PC-3 (cell line): Measurements from ENCODE around the gene LILRA2. TPM values are rescaled to one million over a fixed set of nuclear protein-coding genes. Genes with fewer than 3 reads are reported as not detected.
"Not testable (repeated sequence)": the region's sequence is repeated elsewhere in the genome, so short reads cannot be mapped to it uniquely, and the experiment has no call there.

Experiments used
- ATAC-seq: fragments of 200-7000 bp; cut with Tn5 transposase; 2 replicates; pipeline ENCODE4 v1.9.1; 2020; ENCODE audit warnings: mild to moderate bottlenecking, moderate library complexity
- BruUV-seq: library from RNA; stranded (reverse); fragments of 400-500 nt; replicated peaks from 2 replicates; lab custom pipeline; 2021; lab: Mats Ljungman, UMichigan
- CTCF ChIA-PET: fragments of 300-600 bp; sonication (Branson Sonifier 250); formaldehyde crosslinking; loops from one replicate; lab custom pipeline; 2022; ENCODE audit warnings: antibody characterized with exemption; lab: Charles Lee
- POLR2A ChIA-PET: fragments of 300-600 bp; sonication (Branson Sonifier 250); formaldehyde crosslinking; loops from one replicate; lab custom pipeline; 2022; ENCODE audit warnings: antibody characterized with exemption; ENCODE audit not compliant: unreplicated experiment; lab: Charles Lee
- DNase-seq: peaks from one replicate; pipeline ENCODE4 v3.0.0-alpha.2; 2015
- H2AFZ ChIP-seq: fragments of 300-600 bp; sonication (generic); 2 replicates; pipeline ENCODE4 v1.6.0; 2016; ENCODE audit warnings: antibody characterized with exemption, low read length
- H3F3A ChIP-seq: fragments of 300-600 bp; sonication (generic); one replicate; pipeline ENCODE4 v1.6.0; 2017; ENCODE audit warnings: antibody characterized with exemption, low read length, control low read depth, mild to moderate bottlenecking; ENCODE audit not compliant: unreplicated experiment
- H3K27ac ChIP-seq: fragments of 300-600 bp; sonication (generic); 2 replicates; pipeline ENCODE4 v1.5.1; 2016; ENCODE audit warnings: mild to moderate bottlenecking, low read length
- H3K27me3 ChIP-seq: fragments of 300-600 bp; sonication (generic); 2 replicates; pipeline ENCODE4 v1.6.1; 2016; ENCODE audit warnings: low read length, mixed read lengths
- H3K36me3 ChIP-seq: fragments of 300-600 bp; sonication (generic); 2 replicates; pipeline ENCODE4 v1.6.1; 2016; ENCODE audit warnings: low read depth, mixed run types, low read length, mixed read lengths
- H3K4me1 ChIP-seq: fragments of 300-600 bp; sonication (generic); 2 replicates; pipeline ENCODE4 v1.5.1; 2016; ENCODE audit warnings: low read length; ENCODE audit not compliant: insufficient read depth
- H3K4me2 ChIP-seq: fragments of 300-600 bp; sonication (generic); 2 replicates; pipeline ENCODE4 v1.6.0; 2016; ENCODE audit warnings: low read length
- H3K4me3 ChIP-seq: fragments of 300-600 bp; sonication (generic); 2 replicates; pipeline ENCODE4 v1.5.1; 2016; ENCODE audit warnings: mild to moderate bottlenecking, low read length, mixed read lengths
- H3K79me2 ChIP-seq: fragments of 300-600 bp; sonication (generic); 2 replicates; pipeline ENCODE4 v1.6.1; 2017; ENCODE audit warnings: low read length, mixed read lengths
- H3K9ac ChIP-seq: fragments of 300-600 bp; sonication (generic); 2 replicates; pipeline ENCODE4 v1.6.0; 2016; ENCODE audit warnings: mild to moderate bottlenecking, low read length
- H3K9me2 ChIP-seq: fragments of 300-600 bp; sonication (generic); replicated peaks from 2 replicates; pipeline ENCODE4 v1.6.1; 2016; ENCODE audit warnings: mixed run types, low read length, mixed read lengths
- H3K9me3 ChIP-seq: fragments of 300-600 bp; sonication (generic); 2 replicates; pipeline ENCODE4 v1.6.1; 2016; ENCODE audit warnings: low read length, mixed read lengths
- H4K20me1 ChIP-seq: fragments of 300-600 bp; sonication (generic); 2 replicates; pipeline ENCODE4 v1.6.1; 2016; ENCODE audit warnings: low read length, mixed read lengths
- CTCF ChIP-seq: fragments of 300-600 bp; sonication (generic); conservative IDR thresholded peaks from 2 replicates; pipeline ENCODE4 v1.5.1; 2017; ENCODE audit warnings: antibody characterized with exemption, low read depth, mild to moderate bottlenecking, low read length
- EZH2 ChIP-seq: fragments of 300-600 bp; sonication (generic); IDR thresholded peaks from one replicate; pipeline ENCODE4 v1.6.1; 2017; ENCODE audit warnings: antibody characterized with exemption, mild to moderate bottlenecking, low read length; ENCODE audit not compliant: unreplicated experiment
- EZH2phosphoT487 ChIP-seq: fragments of 300-600 bp; sonication (generic); IDR thresholded peaks from 2 replicates; pipeline ENCODE4 v1.6.1; 2018; ENCODE audit warnings: mild to moderate bottlenecking, antibody characterized with exemption, low read length, borderline replicate concordance
- intact Hi-C: fragments of 100-400 bp; cut with micrococcal nuclease; formaldehyde crosslinking; loops from 2 replicates; pipeline ENCODE4 v1.9.0; 2023
- total RNA-seq: library from RNA; depleted of rRNA; stranded (reverse); fragments of >200 nt; gene quantifications from 2 replicates; pipeline ENCODE4 v1.2.3, GENCODE V29; 2014

LILRA2 gene
- total RNA-seq, 1 experiment from 2014 or later = not detected

DNA sequence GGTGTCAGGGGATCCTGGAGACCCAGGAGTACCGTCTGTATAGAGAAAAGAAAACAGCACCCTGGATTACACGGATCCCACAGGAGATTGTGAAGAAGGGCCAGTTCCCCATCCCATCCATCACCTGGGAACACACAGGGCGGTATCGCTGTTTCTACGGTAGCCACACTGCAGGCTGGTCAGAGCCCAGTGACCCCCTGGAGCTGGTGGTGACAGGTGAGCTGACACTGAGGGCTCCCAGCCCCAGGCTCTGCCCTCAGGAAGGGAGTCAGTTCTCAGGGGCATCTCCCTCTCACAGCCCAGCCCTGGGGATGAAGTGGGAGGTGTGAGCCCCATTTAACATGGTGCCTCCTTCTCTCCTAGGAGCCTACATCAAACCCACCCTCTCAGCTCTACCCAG lies 21.1 kb downstream of the LILRA2 start:
- Histone ChIP-seq H3F3A (no peaks in the 10 kb centered on the region), H3K36me3 (no peaks in the 10 kb centered on the region), H2AFZ (no peak overlapping the region), H3K9me3 (no peaks in the 10 kb centered on the region), H3K4me1 (no peaks in the 10 kb centered on the region), H3K4me2 (no peak overlapping the region), H3K4me3 (no peak overlapping the region), H3K27me3 (peaks cover 97% of the 10 kb centered on the region), H4K20me1 (no peaks in the 10 kb centered on the region), H3K27ac (no peak overlapping the region), H3K9me2 (no peaks in the 10 kb centered on the region), H3K79me2 (no peaks in the 10 kb centered on the region), H3K9ac (no peak overlapping the region)
- ChIA-PET POLR2A (no interaction called here), CTCF (no interaction called here)
- no TSS peak for BruUV-seq
- DNase-seq (no peak), ATAC-seq (no peak)
- intact Hi-C loops = no loop called here
- TF ChIP-seq CTCF (no peak), EZH2 (no peak), EZH2phosphoT487 (no peak)

DNA sequence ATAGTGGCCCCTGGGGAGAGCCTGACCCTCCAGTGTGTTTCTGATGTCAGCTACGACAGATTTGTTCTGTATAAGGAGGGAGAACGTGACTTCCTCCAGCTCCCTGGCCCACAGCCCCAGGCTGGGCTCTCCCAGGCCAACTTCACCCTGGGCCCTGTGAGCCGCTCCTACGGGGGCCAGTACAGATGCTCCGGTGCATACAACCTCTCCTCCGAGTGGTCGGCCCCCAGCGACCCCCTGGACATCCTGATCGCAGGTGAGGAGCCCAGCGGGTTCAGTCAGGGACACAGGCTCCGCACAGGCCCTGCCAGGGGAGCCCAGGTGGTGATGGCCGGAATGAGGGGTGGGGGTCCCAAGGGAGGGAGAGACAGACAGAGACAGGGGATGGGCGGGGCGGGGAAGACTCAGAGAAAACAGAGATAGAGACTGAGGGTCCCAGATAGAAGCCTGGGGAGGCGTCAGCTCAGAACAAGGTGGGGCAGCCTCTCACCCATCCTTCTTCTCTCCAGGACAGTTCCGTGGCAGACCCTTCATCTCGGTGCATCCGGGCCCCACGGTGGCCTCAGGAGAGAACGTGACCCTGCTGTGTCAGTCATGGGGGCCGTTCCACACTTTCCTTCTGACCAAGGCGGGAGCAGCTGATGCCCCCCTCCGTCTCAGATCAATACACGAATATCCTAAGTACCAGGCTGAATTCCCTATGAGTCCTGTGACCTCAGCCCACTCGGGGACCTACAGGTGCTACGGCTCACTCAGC lies 22.3 kb downstream of the LILRA2 start:
- H3K4me2 ChIP-seq, CTCF ChIA-PET, BruUV-seq: not testable (repeated sequence)

DNA sequence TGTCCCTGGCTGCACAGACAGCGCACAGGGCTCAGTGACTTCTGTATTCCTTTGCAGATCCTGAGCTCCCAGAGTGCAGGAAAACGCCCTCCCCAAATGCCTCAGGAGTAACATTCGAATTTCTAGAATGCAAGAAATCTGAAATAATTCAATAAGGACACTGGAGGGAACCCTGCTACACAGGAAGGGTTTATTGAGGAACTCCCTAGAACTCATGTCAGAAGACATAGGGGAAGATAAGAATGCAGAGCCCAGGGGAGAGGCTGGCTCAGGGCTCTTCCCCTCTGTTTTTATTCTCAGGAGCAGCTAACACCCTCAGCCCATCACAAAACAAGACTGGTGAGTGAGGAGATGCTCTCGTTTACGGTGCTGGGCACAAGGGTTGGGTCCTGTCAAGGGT lies 26.6 kb downstream of the LILRA2 start:
- H3K36me3 ChIP-seq = no peaks in the 10 kb centered on the region
- no peak overlapping the region for H3K4me2 ChIP-seq
- H4K20me1 ChIP-seq = no peaks in the 10 kb centered on the region
- H3K9ac ChIP-seq = no peak overlapping the region
- H3K27ac ChIP-seq = no peak overlapping the region
- BruUV-seq = no TSS peak
- no peaks in the 10 kb centered on the region for H3K9me3 ChIP-seq
- POLR2A ChIA-PET = no interaction called here
- TF ChIP-seq EZH2phosphoT487 (no peak), EZH2 (no peak), CTCF (no peak)
- H3F3A ChIP-seq = no peaks in the 10 kb centered on the region
- CTCF ChIA-PET = no interaction called here
- no peaks in the 10 kb centered on the region for H3K9me2 ChIP-seq
- H3K79me2 ChIP-seq = no peaks in the 10 kb centered on the region
- peaks cover 97% of the 10 kb centered on the region for H3K27me3 ChIP-seq
- no peaks in the 10 kb centered on the region for H3K4me1 ChIP-seq
- no peak overlapping the region for H3K4me3 ChIP-seq
- intact Hi-C loops = no loop called here
- DNase-seq (no peak), ATAC-seq (no peak)
- no peak overlapping the region for H2AFZ ChIP-seq

More for the DNA sequence above, 22.3 kb downstream of the LILRA2 start:
- H3K36me3 ChIP-seq, H3K9me2 ChIP-seq, H3K79me2 ChIP-seq, H4K20me1 ChIP-seq, H2AFZ ChIP-seq, H3K27ac ChIP-seq, DNase-seq, H3K9me3 ChIP-seq, H3K4me1 ChIP-seq, H3K4me3 ChIP-seq, ATAC-seq, H3K9ac ChIP-seq, intact Hi-C loops, H3F3A ChIP-seq, POLR2A ChIA-PET: not testable (repeated sequence)
- H3K27me3 ChIP-seq = peaks cover 97% of the 10 kb centered on the region
